IMR-90 (cell line): ENCODE data around the gene ATG101. TPM values are rescaled to one million over a fixed set of nuclear protein-coding genes. Genes with fewer than 3 reads are reported as not detected.

Experiments used
- ATAC-seq: fragments of 200-7000 bp; cut with Tn5 transposase; 2 replicates; pipeline ENCODE4 v1.9.1; 2020; ENCODE audit warnings: low read depth, mild to moderate bottlenecking, moderate library complexity
- BruUV-seq: library from RNA; stranded (reverse); fragments of 400-500 nt; replicated peaks from 2 replicates; lab custom pipeline; 2021; lab: Mats Ljungman, UMichigan
- CTCF ChIA-PET: fragments of 300-600 bp; formaldehyde crosslinking; extraction: SDS; loops from one replicate; lab custom pipeline; 2021; ENCODE audit warnings: antibody characterized with exemption; lab: Yijun Ruan, JAX
- POLR2A ChIA-PET: fragments of 300-600 bp; sonication (Branson Sonifier 250); formaldehyde crosslinking; loops from one replicate; lab custom pipeline; 2022; ENCODE audit warnings: antibody characterized with exemption; ENCODE audit not compliant: unreplicated experiment; lab: Charles Lee
- DNase-seq: peaks from one replicate; pipeline ENCODE4 v3.0.0; 2013
- H2AFZ ChIP-seq: replicated peaks from 2 replicates; pipeline ENCODE3; 2013; ENCODE audit warnings: low read length, mild to moderate bottlenecking; ENCODE audit not compliant: poor library complexity
- H2AK5ac ChIP-seq: 2 replicates; pipeline ENCODE4 v1.6.1; 2013; ENCODE audit warnings: low read depth, low read length, inconsistent platforms
- H2AK9ac ChIP-seq: replicated peaks from 2 replicates; pipeline ENCODE3; 2013; ENCODE audit warnings: mild to moderate bottlenecking, low read depth, low read length, moderate library complexity; ENCODE audit not compliant: poor library complexity
- H2BK120ac ChIP-seq: 2 replicates; pipeline ENCODE4 v1.6.1; 2013; ENCODE audit warnings: low read depth, low read length, inconsistent platforms
- H2BK15ac ChIP-seq: 3 replicates; pipeline ENCODE4 v1.6.1; 2013; ENCODE audit warnings: low read depth, low read length, inconsistent platforms
- H2BK20ac ChIP-seq: 2 replicates; pipeline ENCODE4 v1.6.1; 2013; ENCODE audit warnings: low read depth, mild to moderate bottlenecking, inconsistent platforms, low read length, moderate library complexity
- H2BK5ac ChIP-seq: 2 replicates; pipeline ENCODE4 v1.6.1; 2013; ENCODE audit warnings: mild to moderate bottlenecking, low read depth, low read length, inconsistent platforms; ENCODE audit not compliant: poor library complexity, severe bottlenecking
- H3K14ac ChIP-seq: replicated peaks from 2 replicates; pipeline ENCODE4 v1.6.1; 2013; ENCODE audit warnings: low read depth, low read length, inconsistent platforms
- H3K18ac ChIP-seq: 2 replicates; pipeline ENCODE4 v1.6.1; 2013; ENCODE audit warnings: low read depth, low read length, control low read depth
- H3K23ac ChIP-seq: 2 replicates; pipeline ENCODE4 v1.6.1; 2013; ENCODE audit warnings: low read depth, low read length, inconsistent platforms
- H3K27ac ChIP-seq: 2 replicates; pipeline ENCODE4 v1.5.1; 2013; ENCODE audit warnings: mild to moderate bottlenecking, control low read depth, low read length; ENCODE audit not compliant: insufficient read depth
- H3K27me3 ChIP-seq: 2 replicates; pipeline ENCODE4 v1.6.1; 2013; ENCODE audit warnings: low read length; ENCODE audit not compliant: control insufficient read depth, insufficient read depth
- H3K36me3 ChIP-seq: 2 replicates; pipeline ENCODE4 v1.6.1; 2013; ENCODE audit warnings: low read length, mixed read lengths; ENCODE audit not compliant: control insufficient read depth, insufficient read depth
- H3K4ac ChIP-seq: 2 replicates; pipeline ENCODE4 v1.6.1; 2013; ENCODE audit warnings: low read depth, low read length, inconsistent platforms
- H3K4me1 ChIP-seq: 2 replicates; pipeline ENCODE4 v1.6.1; 2013; ENCODE audit warnings: low read length, mixed read lengths; ENCODE audit not compliant: control insufficient read depth, insufficient read depth
- H3K4me2 ChIP-seq: 2 replicates; pipeline ENCODE4 v1.6.1; 2013; ENCODE audit warnings: low read depth, mild to moderate bottlenecking, control low read depth, low read length, moderate library complexity
- H3K4me3 ChIP-seq: 2 replicates; pipeline ENCODE4 v1.5.1; 2013; ENCODE audit warnings: low read depth, mild to moderate bottlenecking, control low read depth, low read length, moderate library complexity; ENCODE audit not compliant: insufficient read depth
- H3K56ac ChIP-seq: 2 replicates; pipeline ENCODE4 v1.6.1; 2013; ENCODE audit warnings: low read length, inconsistent platforms; ENCODE audit not compliant: insufficient read depth; ENCODE audit errors: extremely low read depth
- H3K79me1 ChIP-seq, 2 experiments: 2 replicates each; pipeline ENCODE4 v1.6.1; 2013; ENCODE audit warnings: low read length in 2 of 2, inconsistent platforms in 1 of 2, low read depth in 1 of 2
- H3K9ac ChIP-seq: 2 replicates; pipeline ENCODE4 v1.6.1; 2013; ENCODE audit warnings: low read depth, low read length, control low read depth
- H3K9me1 ChIP-seq: 2 replicates; pipeline ENCODE4 v1.6.1; 2013; ENCODE audit warnings: low read length, inconsistent platforms; ENCODE audit not compliant: insufficient read depth
- H3K9me3 ChIP-seq: 2 replicates; pipeline ENCODE4 v1.6.1; 2013; ENCODE audit warnings: low read length; ENCODE audit not compliant: control insufficient read depth, insufficient read depth
- H4K20me1 ChIP-seq: 2 replicates; pipeline ENCODE4 v1.6.1; 2013; ENCODE audit warnings: low read length, inconsistent platforms; ENCODE audit not compliant: insufficient read depth
- H4K5ac ChIP-seq: 2 replicates; pipeline ENCODE4 v1.6.1; 2013; ENCODE audit warnings: mild to moderate bottlenecking, low read depth, low read length, control low read depth
- H4K8ac ChIP-seq, 2 experiments: 2 replicates each; pipeline ENCODE4 v1.6.1; 2013; ENCODE audit warnings: low read depth in 2 of 2, low read length in 2 of 2, control low read depth in 1 of 2, inconsistent platforms in 1 of 2
- H4K91ac ChIP-seq: 2 replicates; pipeline ENCODE4 v1.6.1; 2013; ENCODE audit warnings: low read depth, low read length, inconsistent platforms; ENCODE audit not compliant: insufficient read depth
- BHLHE40 ChIP-seq: fragments of 150-350 bp; IDR thresholded peaks from 2 replicates; pipeline ENCODE4 v1.6.1; 2016; ENCODE audit warnings: mild to moderate bottlenecking, low read depth, low read length
- CEBPB ChIP-seq: IDR thresholded peaks from 2 replicates; pipeline ENCODE4 v1.6.1; 2012; ENCODE audit warnings: low read depth, low read length, improper control_type of control experiment
- FOS ChIP-seq: fragments of 150-350 bp; IDR thresholded peaks from 2 replicates; pipeline ENCODE4 v1.6.1; 2016; ENCODE audit warnings: low read depth, low read length
- MAFK ChIP-seq: IDR thresholded peaks from 2 replicates; pipeline ENCODE4 v1.6.1; 2012; ENCODE audit warnings: low read depth, low read length, improper control_type of control experiment
- MAZ ChIP-seq: IDR thresholded peaks from 2 replicates; pipeline ENCODE4 v1.6.1; 2012; ENCODE audit warnings: low read depth, mild to moderate bottlenecking, low read length, improper control_type of control experiment, moderate library complexity, borderline replicate concordance
- MXI1 ChIP-seq: IDR thresholded peaks from 2 replicates; pipeline ENCODE4 v1.6.1; 2012; ENCODE audit warnings: low read depth, mild to moderate bottlenecking, low read length, moderate library complexity, borderline replicate concordance
- POLR2A ChIP-seq: IDR thresholded peaks from 2 replicates; pipeline ENCODE4 v1.6.1; 2012; ENCODE audit warnings: mild to moderate bottlenecking, low read depth, low read length
- RCOR1 ChIP-seq: IDR thresholded peaks from 2 replicates; pipeline ENCODE4 v1.6.1; 2012; ENCODE audit warnings: mild to moderate bottlenecking, low read length, improper control_type of control experiment; ENCODE audit not compliant: insufficient replicate concordance
- SMC3 ChIP-seq: fragments of 150-350 bp; IDR thresholded peaks from 2 replicates; pipeline ENCODE4 v1.6.1; 2016; ENCODE audit warnings: low read depth, mild to moderate bottlenecking, antibody characterized with exemption, low read length, moderate library complexity
- WGBS, 2 experiments: methylation state at CpG; one replicate each; pipeline versions ENCODE4 v1.1.5 to v1.1.7; 2013; ENCODE audit warnings: missing lambda C conversion rate in 2 of 2; ENCODE audit not compliant: insufficient read length in 1 of 2; ENCODE audit errors: extremely low coverage in 2 of 2; 5-methylcytosine and 5-hydroxymethylcytosine counted together
- dilution Hi-C: fragments of 300-500 bp; cut with HindIII; formaldehyde crosslinking; loops from one replicate; pipeline ENCODE4 v1.14.3; 2018; ENCODE audit warnings: low sequenced_read_pairs; ENCODE audit not compliant: unreplicated experiment
- in situ Hi-C: fragments of 300-500 bp; cut with MboI; formaldehyde crosslinking; loops from 3 replicates; pipeline ENCODE4 v1.14.3; 2019; ENCODE audit warnings: low sequenced_read_pairs, inconsistent platforms, mixed read lengths
- intact Hi-C: fragments of 100-400 bp; cut with micrococcal nuclease; formaldehyde crosslinking; loops from 2 replicates; pipeline ENCODE4 v1.10.0; 2022
- polyA plus RNA-seq, 3 experiments: library from polyadenylated mRNA; depleted of rRNA; stranded (reverse); fragments of >200 nt; gene quantifications; 2 replicates each; pipeline ENCODE4 v1.2.3, GENCODE V29; 2012; ENCODE audit warnings: low replicate concordance in 1 of 3
- total RNA-seq: library from RNA; depleted of rRNA; stranded (reverse); fragments of >200 nt; gene quantifications from 2 replicates; pipeline ENCODE4 v1.2.3, GENCODE V29; 2012
- TF ChIP-seq, protein P1 (sequence below): fragments of 150-350 bp; IDR thresholded peaks from 2 replicates; pipeline ENCODE4 v1.6.1; 2017; ENCODE audit warnings: mild to moderate bottlenecking, antibody characterized with exemption, low read length, low read depth

The ATG101 gene
- total and polyA plus RNA-seq, 2 of the 4 experiments (the other 2 are of a cell fraction): 93.9 to 167 TPM

DNA sequence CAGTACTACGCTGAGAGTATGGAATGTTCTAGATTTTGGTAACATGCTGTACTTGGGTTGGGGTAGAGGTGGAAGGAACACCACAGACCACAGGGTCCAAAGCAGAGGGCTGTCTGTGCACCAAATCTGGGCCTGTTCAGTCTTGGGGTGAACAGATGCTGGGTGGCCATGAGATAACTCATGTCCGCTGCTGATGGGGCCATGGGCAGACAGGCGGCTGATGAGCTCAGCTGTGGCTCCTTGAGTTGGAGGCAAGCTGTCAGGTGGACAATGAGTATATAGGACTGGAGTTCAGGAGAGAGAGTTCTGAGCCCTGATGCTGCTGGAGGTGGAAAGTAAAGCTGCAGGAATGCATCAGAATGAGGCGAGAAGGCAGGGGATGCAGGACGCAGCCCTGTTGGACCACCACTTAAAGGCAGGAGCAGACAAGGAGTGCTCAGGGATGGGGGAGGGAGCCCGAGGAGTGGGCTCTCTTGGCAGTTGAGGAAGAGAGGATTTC, 16.0 kb downstream of the ATG101 start:
- no peak overlapping the region for H3K56ac ChIP-seq
- peaks cover 3% of the 10 kb centered on the region for H3K27me3 ChIP-seq
- H3K9ac ChIP-seq: no peak overlapping the region
- peaks cover 24% of the 10 kb centered on the region for H3K4me1 ChIP-seq
- H3K4me3 ChIP-seq: no peak overlapping the region
- in situ Hi-C loops: no loop called here
- peaks cover 13% of the 10 kb centered on the region for H4K20me1 ChIP-seq
- H4K5ac ChIP-seq: no peak overlapping the region
- no TSS peak for BruUV-seq
- H2BK5ac ChIP-seq: no peak overlapping the region
- H3K4ac ChIP-seq: no peak overlapping the region
- WGBS, 2 experiments: 90% methylated on average over 3 of the region's 6 CpGs; no CpG with 5 or more reads in 1 of the 2 experiments
- H4K91ac ChIP-seq: no peak overlapping the region
- DNase-seq (no peak), ATAC-seq (no peak)
- no peak overlapping the region for H2BK120ac ChIP-seq
- POLR2A ChIA-PET: no interaction called here
- TF ChIP-seq RCOR1 (no peak), MAZ (no peak), BHLHE40 (no peak), MAFK (no peak), MXI1 (no peak), POLR2A (no peak), SMC3 (no peak), FOS (no peak), CEBPB (no peak)
- TF ChIP-seq, protein P1, sequence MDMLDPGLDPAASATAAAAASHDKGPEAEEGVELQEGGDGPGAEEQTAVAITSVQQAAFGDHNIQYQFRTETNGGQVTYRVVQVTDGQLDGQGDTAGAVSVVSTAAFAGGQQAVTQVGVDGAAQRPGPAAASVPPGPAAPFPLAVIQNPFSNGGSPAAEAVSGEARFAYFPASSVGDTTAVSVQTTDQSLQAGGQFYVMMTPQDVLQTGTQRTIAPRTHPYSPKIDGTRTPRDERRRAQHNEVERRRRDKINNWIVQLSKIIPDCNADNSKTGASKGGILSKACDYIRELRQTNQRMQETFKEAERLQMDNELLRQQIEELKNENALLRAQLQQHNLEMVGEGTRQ: no peak
- no peak overlapping the region for H3K23ac ChIP-seq
- H4K8ac ChIP-seq: no peak overlapping the region
- dilution Hi-C loops: no loop called here
- no peaks in the 10 kb centered on the region for H3K9me3 ChIP-seq
- H2AFZ ChIP-seq: no peak overlapping the region
- H3K4me2 ChIP-seq: no peak overlapping the region
- no peak overlapping the region; the same call in 1 of the 2 replicates for H2AK5ac ChIP-seq
- no peak overlapping the region for H2AK9ac ChIP-seq
- no peak overlapping the region for H2BK20ac ChIP-seq
- no peaks in the 10 kb centered on the region for H3K36me3 ChIP-seq
- intact Hi-C loops: no loop called here
- H3K27ac ChIP-seq: no peak overlapping the region
- H3K14ac ChIP-seq: no peak overlapping the region
- peaks cover 0 to 10% of the 10 kb centered on the region in 2 experiments; a peak in 1 of 4 replicates for H3K79me1 ChIP-seq
- no peaks in the 10 kb centered on the region for H3K9me1 ChIP-seq
- H2BK15ac ChIP-seq: no peak overlapping the region
- H3K18ac ChIP-seq: no peak overlapping the region
- CTCF ChIA-PET: interaction anchor here (5.5 kb wide), 1 partner anchor 60 kb away, joined by 36 read pairs; no protein-coding TSS in a partner anchor
